PC-3 (cell line): Measurements from ENCODE around the gene C1QTNF6. TPM values are rescaled to one million over a fixed set of nuclear protein-coding genes. Genes with fewer than 3 reads are reported as not detected.

ENCODE experiments used
- ATAC-seq: fragments of 200-7000 bp; cut with Tn5 transposase; 2 replicates; pipeline ENCODE4 v1.9.1; 2020; ENCODE audit warnings: mild to moderate bottlenecking, moderate library complexity
- BruUV-seq: library from RNA; stranded (reverse); fragments of 400-500 nt; replicated peaks from 2 replicates; lab custom pipeline; 2021; lab: Mats Ljungman, UMichigan
- CTCF ChIA-PET: fragments of 300-600 bp; sonication (Branson Sonifier 250); formaldehyde crosslinking; loops from one replicate; lab custom pipeline; 2022; ENCODE audit warnings: antibody characterized with exemption; lab: Charles Lee
- POLR2A ChIA-PET: fragments of 300-600 bp; sonication (Branson Sonifier 250); formaldehyde crosslinking; loops from one replicate; lab custom pipeline; 2022; ENCODE audit warnings: antibody characterized with exemption; ENCODE audit not compliant: unreplicated experiment; lab: Charles Lee
- DNase-seq: peaks from one replicate; pipeline ENCODE4 v3.0.0-alpha.2; 2015
- H2AFZ ChIP-seq: fragments of 300-600 bp; sonication (generic); 2 replicates; pipeline ENCODE4 v1.6.0; 2016; ENCODE audit warnings: antibody characterized with exemption, low read length
- H3F3A ChIP-seq: fragments of 300-600 bp; sonication (generic); one replicate; pipeline ENCODE4 v1.6.0; 2017; ENCODE audit warnings: antibody characterized with exemption, low read length, control low read depth, mild to moderate bottlenecking; ENCODE audit not compliant: unreplicated experiment
- H3K27ac ChIP-seq: fragments of 300-600 bp; sonication (generic); 2 replicates; pipeline ENCODE4 v1.5.1; 2016; ENCODE audit warnings: mild to moderate bottlenecking, low read length
- H3K27me3 ChIP-seq: fragments of 300-600 bp; sonication (generic); 2 replicates; pipeline ENCODE4 v1.6.1; 2016; ENCODE audit warnings: low read length, mixed read lengths
- H3K36me3 ChIP-seq: fragments of 300-600 bp; sonication (generic); 2 replicates; pipeline ENCODE4 v1.6.1; 2016; ENCODE audit warnings: low read depth, mixed run types, low read length, mixed read lengths
- H3K4me1 ChIP-seq: fragments of 300-600 bp; sonication (generic); 2 replicates; pipeline ENCODE4 v1.5.1; 2016; ENCODE audit warnings: low read length; ENCODE audit not compliant: insufficient read depth
- H3K4me2 ChIP-seq: fragments of 300-600 bp; sonication (generic); 2 replicates; pipeline ENCODE4 v1.6.0; 2016; ENCODE audit warnings: low read length
- H3K4me3 ChIP-seq: fragments of 300-600 bp; sonication (generic); 2 replicates; pipeline ENCODE4 v1.5.1; 2016; ENCODE audit warnings: mild to moderate bottlenecking, low read length, mixed read lengths
- H3K79me2 ChIP-seq: fragments of 300-600 bp; sonication (generic); 2 replicates; pipeline ENCODE4 v1.6.1; 2017; ENCODE audit warnings: low read length, mixed read lengths
- H3K9ac ChIP-seq: fragments of 300-600 bp; sonication (generic); 2 replicates; pipeline ENCODE4 v1.6.0; 2016; ENCODE audit warnings: mild to moderate bottlenecking, low read length
- H3K9me2 ChIP-seq: fragments of 300-600 bp; sonication (generic); replicated peaks from 2 replicates; pipeline ENCODE4 v1.6.1; 2016; ENCODE audit warnings: mixed run types, low read length, mixed read lengths
- H3K9me3 ChIP-seq: fragments of 300-600 bp; sonication (generic); 2 replicates; pipeline ENCODE4 v1.6.1; 2016; ENCODE audit warnings: low read length, mixed read lengths
- H4K20me1 ChIP-seq: fragments of 300-600 bp; sonication (generic); 2 replicates; pipeline ENCODE4 v1.6.1; 2016; ENCODE audit warnings: low read length, mixed read lengths
- EZH2 ChIP-seq: fragments of 300-600 bp; sonication (generic); IDR thresholded peaks from one replicate; pipeline ENCODE4 v1.6.1; 2017; ENCODE audit warnings: antibody characterized with exemption, mild to moderate bottlenecking, low read length; ENCODE audit not compliant: unreplicated experiment
- EZH2phosphoT487 ChIP-seq: fragments of 300-600 bp; sonication (generic); IDR thresholded peaks from 2 replicates; pipeline ENCODE4 v1.6.1; 2018; ENCODE audit warnings: mild to moderate bottlenecking, antibody characterized with exemption, low read length, borderline replicate concordance
- intact Hi-C: fragments of 100-400 bp; cut with micrococcal nuclease; formaldehyde crosslinking; loops from 2 replicates; pipeline ENCODE4 v1.9.0; 2023
- total RNA-seq: library from RNA; depleted of rRNA; stranded (reverse); fragments of >200 nt; gene quantifications from 2 replicates; pipeline ENCODE4 v1.2.3, GENCODE V29; 2014
- TF ChIP-seq, protein P1 (sequence below): fragments of 300-600 bp; sonication (generic); conservative IDR thresholded peaks from 2 replicates; pipeline ENCODE4 v1.5.1; 2017; ENCODE audit warnings: antibody characterized with exemption, low read depth, mild to moderate bottlenecking, low read length

The C1QTNF6 gene
- total RNA-seq, 1 experiment from 2014 or later = 3.8 TPM

DNA sequence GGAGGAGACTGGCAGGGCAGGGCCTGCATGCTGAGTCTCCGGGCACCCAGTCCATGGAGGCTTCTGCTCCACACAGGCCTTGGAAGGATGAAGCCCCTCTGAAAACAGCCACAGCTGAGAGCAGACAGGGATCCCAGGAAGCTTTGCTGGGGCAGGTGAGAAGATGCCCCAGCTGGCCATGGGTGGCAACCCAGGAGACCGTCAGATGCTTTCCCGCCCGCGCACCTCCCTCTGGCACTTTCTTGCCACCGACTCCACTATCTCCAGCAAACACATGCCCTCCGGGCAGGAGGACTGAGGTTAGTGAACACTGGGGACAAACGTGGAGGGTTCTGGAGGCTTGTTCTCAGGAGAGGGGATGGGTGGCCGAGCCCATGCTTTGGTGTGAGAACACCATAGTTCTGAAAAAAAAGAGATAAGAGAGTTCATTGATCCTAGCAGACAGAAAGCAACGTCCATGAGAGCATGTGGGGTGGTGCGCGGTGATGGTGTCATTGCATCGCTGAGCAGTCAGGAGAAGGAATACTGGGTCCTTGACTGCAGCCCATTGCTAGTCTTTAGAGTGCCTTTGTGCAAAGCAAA, 2.3 kb downstream of the C1QTNF6 start:
- H3K9ac ChIP-seq = no peak overlapping the region
- ChIA-PET POLR2A (no interaction called here), CTCF (no interaction called here)
- no peak for TF ChIP-seq EZH2
- TF ChIP-seq, protein P1, sequence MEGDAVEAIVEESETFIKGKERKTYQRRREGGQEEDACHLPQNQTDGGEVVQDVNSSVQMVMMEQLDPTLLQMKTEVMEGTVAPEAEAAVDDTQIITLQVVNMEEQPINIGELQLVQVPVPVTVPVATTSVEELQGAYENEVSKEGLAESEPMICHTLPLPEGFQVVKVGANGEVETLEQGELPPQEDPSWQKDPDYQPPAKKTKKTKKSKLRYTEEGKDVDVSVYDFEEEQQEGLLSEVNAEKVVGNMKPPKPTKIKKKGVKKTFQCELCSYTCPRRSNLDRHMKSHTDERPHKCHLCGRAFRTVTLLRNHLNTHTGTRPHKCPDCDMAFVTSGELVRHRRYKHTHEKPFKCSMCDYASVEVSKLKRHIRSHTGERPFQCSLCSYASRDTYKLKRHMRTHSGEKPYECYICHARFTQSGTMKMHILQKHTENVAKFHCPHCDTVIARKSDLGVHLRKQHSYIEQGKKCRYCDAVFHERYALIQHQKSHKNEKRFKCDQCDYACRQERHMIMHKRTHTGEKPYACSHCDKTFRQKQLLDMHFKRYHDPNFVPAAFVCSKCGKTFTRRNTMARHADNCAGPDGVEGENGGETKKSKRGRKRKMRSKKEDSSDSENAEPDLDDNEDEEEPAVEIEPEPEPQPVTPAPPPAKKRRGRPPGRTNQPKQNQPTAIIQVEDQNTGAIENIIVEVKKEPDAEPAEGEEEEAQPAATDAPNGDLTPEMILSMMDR = no peak
- TF ChIP-seq EZH2phosphoT487 = no peak
- DNase-seq = no peak
- no peaks in the 10 kb centered on the region for H3K9me2 ChIP-seq
- no peaks in the 10 kb centered on the region for H3K36me3 ChIP-seq
- peaks cover 43% of the 10 kb centered on the region for H3K4me1 ChIP-seq
- H3K27me3 ChIP-seq = no peaks in the 10 kb centered on the region
- no peak for ATAC-seq
- peaks cover 4% of the 10 kb centered on the region for H3F3A ChIP-seq
- no peak overlapping the region for H3K4me2 ChIP-seq
- no peaks in the 10 kb centered on the region for H3K9me3 ChIP-seq
- intact Hi-C loops = no loop called here
- H3K79me2 ChIP-seq = 0 out of 2 replicates have a peak, but pooled peaks cover 4% of the 10 kb centered on the region
- H3K4me3 ChIP-seq = no peak overlapping the region
- H3K27ac ChIP-seq = no peak overlapping the region
- BruUV-seq = no TSS peak
- no peak overlapping the region for H2AFZ ChIP-seq
- no peaks in the 10 kb centered on the region for H4K20me1 ChIP-seq

DNA sequence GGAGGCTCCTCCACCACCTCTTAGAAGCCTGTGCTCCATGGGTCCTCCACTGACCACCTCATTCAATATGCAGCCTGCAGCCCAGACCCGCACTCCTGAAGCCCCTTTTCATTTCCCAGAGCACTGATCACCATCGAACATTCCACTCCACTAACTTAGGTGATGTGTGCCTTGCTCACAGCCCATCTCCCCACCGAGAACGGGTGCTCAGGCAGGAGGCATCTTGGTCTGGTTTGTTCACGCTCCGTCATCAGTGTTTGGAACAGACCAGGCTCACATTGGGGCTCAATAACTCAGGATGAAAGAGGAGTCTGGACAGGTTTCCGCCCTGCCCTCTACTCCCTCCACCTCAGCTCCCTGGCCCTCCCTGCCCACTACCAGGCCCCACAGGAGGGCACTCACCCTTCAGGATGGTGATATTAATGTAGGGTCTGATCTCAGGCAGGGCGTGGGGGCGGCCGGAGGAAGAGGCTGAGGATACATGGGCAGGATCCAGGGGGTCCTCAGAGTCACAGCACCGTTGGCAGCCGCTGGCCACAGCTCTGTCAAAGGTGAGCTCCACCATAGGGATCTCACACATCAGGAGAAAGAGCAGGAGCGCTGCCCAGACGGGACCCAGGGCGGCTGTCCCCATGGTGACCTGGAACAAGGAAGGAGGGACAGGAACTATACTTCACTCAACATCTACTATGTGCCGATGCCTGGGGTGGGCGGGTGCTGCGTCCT, 3.1 kb downstream of the C1QTNF6 start:
- TF ChIP-seq, protein P1 = no peak
- TF ChIP-seq EZH2 = no peak
- no peak for TF ChIP-seq EZH2phosphoT487
- Histone ChIP-seq H3K4me3 (no peak overlapping the region), H3K79me2 (0 out of 2 replicates have a peak, but pooled peaks cover 4% of the 10 kb centered on the region), H3K27ac (no peak overlapping the region), H3K4me2 (no peak overlapping the region), H3K4me1 (peaks cover 36% of the 10 kb centered on the region), H3K36me3 (no peaks in the 10 kb centered on the region), H3K27me3 (no peaks in the 10 kb centered on the region), H2AFZ (no peak overlapping the region), H3K9me2 (no peaks in the 10 kb centered on the region), H4K20me1 (no peaks in the 10 kb centered on the region), H3K9ac (no peak overlapping the region), H3K9me3 (no peaks in the 10 kb centered on the region), H3F3A (peaks cover 1% of the 10 kb centered on the region)
- CTCF ChIA-PET = no interaction called here
- POLR2A ChIA-PET = no interaction called here
- ATAC-seq (no peak), DNase-seq (no peak)
- intact Hi-C loops = no loop called here
- no TSS peak for BruUV-seq

DNA sequence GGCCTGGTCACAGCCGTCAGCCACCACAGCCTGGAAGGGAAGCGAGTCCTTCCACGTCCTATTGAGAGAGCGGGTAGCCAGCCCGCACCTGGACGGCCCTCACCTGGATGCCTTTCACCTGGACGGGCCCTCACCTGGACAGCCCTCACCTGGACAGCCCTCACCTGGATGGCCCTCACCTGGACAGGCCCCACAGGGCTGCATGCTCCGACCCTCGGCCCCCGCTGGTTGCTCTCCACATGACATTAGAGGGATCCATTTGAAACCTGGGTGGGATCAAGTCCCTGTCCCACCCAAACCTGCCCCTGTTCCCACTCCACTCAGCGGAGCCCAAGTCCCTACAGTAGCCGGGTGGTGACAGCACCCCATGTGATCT, 3.7 kb downstream of the C1QTNF6 start:
- Histone ChIP-seq H3K36me3 (no peaks in the 10 kb centered on the region), H3K27me3 (no peaks in the 10 kb centered on the region), H3K9me3 (no peaks in the 10 kb centered on the region), H2AFZ (no peak overlapping the region), H3K4me2 (no peak overlapping the region), H3K79me2 (0 out of 2 replicates have a peak, but pooled peaks cover 4% of the 10 kb centered on the region), H3K4me1 (peaks cover 31% of the 10 kb centered on the region), H4K20me1 (no peaks in the 10 kb centered on the region), H3K9me2 (no peaks in the 10 kb centered on the region), H3F3A (no peaks in the 10 kb centered on the region), H3K4me3 (no peak overlapping the region), H3K27ac (no peak overlapping the region), H3K9ac (no peak overlapping the region)
- DNase-seq (no peak), ATAC-seq (no peak)
- POLR2A ChIA-PET = no interaction called here
- no TSS peak for BruUV-seq
- intact Hi-C loops = no loop called here
- CTCF ChIA-PET = no interaction called here
- TF ChIP-seq EZH2 = no peak
- TF ChIP-seq, protein P1 = no peak
- TF ChIP-seq EZH2phosphoT487 = no peak
